Heart left ventricle (tissue), 16 donors: ENCODE data around the gene NAA60. TPM values are rescaled to one million over a fixed set of nuclear protein-coding genes. Genes with fewer than 3 reads are reported as not detected.

ENCODE experiments used
- ATAC-seq, 4 donors: fragments of 200-7000 bp; cut with Tn5 transposase; one replicate each; pipeline ENCODE4 v1.9.1; 2020 to 2022; ENCODE audit warnings: moderate library complexity in 4 of 4, mild to moderate bottlenecking in 3 of 4, moderate number of reproducible peaks in 1 of 4
- DNase-seq, 5 donors: peaks; one replicate each; pipeline ENCODE4 v3.0.0-alpha.2; 2020
- H3K27ac ChIP-seq, 12 donors: fragments of 200-600 bp; sonication (generic) in 4 of 12; one replicate each; pipeline versions ENCODE4 v1.5.0 to v1.8.0; 2016 to 2022; ENCODE audit warnings: mild to moderate bottlenecking in 2 of 12
- H3K27me3 ChIP-seq, 9 donors: fragments of 200-600 bp; sonication (generic) in 2 of 9; one replicate each; pipeline versions ENCODE4 v1.5.1 to v1.8.0; 2016 to 2022; ENCODE audit warnings: mild to moderate bottlenecking in 3 of 9
- H3K36me3 ChIP-seq, 9 donors: fragments of 200-600 bp; sonication (generic) in 2 of 9; one replicate each; pipeline versions ENCODE4 v1.5.0 to v1.8.0; 2018 to 2022; ENCODE audit warnings: mild to moderate bottlenecking in 2 of 9
- H3K4me1 ChIP-seq, 12 donors: fragments of 200-600 bp; sonication (generic) in 4 of 12; one replicate each; pipeline versions ENCODE4 v1.5.0 to v1.8.0; 2016 to 2022; ENCODE audit warnings: mild to moderate bottlenecking in 3 of 12
- H3K4me3 ChIP-seq, 12 donors: fragments of 200-600 bp; sonication (generic) in 4 of 12; one replicate each; pipeline versions ENCODE4 v1.5.0 to v1.8.0; 2017 to 2022; ENCODE audit warnings: mild to moderate bottlenecking in 9 of 12, moderate library complexity in 4 of 12
- H3K9me3 ChIP-seq, 12 donors: fragments of 200-600 bp; sonication (generic) in 4 of 12; one replicate each; pipeline versions ENCODE4 v1.5.0 to v1.8.0; 2016 to 2022; ENCODE audit warnings: mild to moderate bottlenecking in 1 of 12
- CTCF ChIP-seq, 12 donors: fragments of 200-600 bp; sonication (generic) in 4 of 12; IDR thresholded peaks; one replicate each; pipeline versions ENCODE4 v1.5.0 to v1.8.0; 2018 to 2022; ENCODE audit warnings: antibody characterized with exemption in 12 of 12, mild to moderate bottlenecking in 5 of 12
- POLR2A ChIP-seq, 2 donors: fragments of 450-650 bp; IDR thresholded peaks; one replicate each; pipeline ENCODE4 v1.6.1; 2017; ENCODE audit warnings: antibody characterized with exemption in 2 of 2, mild to moderate bottlenecking in 2 of 2, moderate library complexity in 2 of 2
- WGBS, 4 donors: extraction: QIAGEN DNeasy Blood & Tissue Kit in 2 of 4; methylation state at CpG; one replicate each; pipeline versions ENCODE4 v1.1.5 to v1.1.7; 2013 to 2018; 5-methylcytosine and 5-hydroxymethylcytosine counted together
- intact Hi-C, 10 donors: fragments of 100-400 bp; cut with DNase I; formaldehyde crosslinking; loops; one replicate each; pipeline versions ENCODE4 v1.11.1 to v1.14.2; 2022
- polyA plus RNA-seq, 2 donors: library from polyadenylated mRNA; stranded (reverse); fragments of 200-250 nt; gene quantifications; one replicate each; pipeline ENCODE4 v1.2.3, GENCODE V29; 2013
- total RNA-seq, 9 donors: library from RNA; depleted of rRNA in 2 of 9; stranded (reverse); fragments of >200 nt in 2 of 9; fragmentation: NEBNext Ultra II Directional in 3 of 9; extraction: Animal tissue kit (Norgen Biotek cat#: 25700) in 3 of 9; gene quantifications; one replicate each; pipeline versions ENCODE4 v1.1.0 to v1.2.4, GENCODE V29; 2016 to 2023
- donor health status: ischemic (EF 13 %, LVEDD 7.1; RV severe dilation, severe dysfunction).
- donor health status: healthy with polysubstance abuse.
- donor health status: DM: no; HTN: yes; CAD: no.
- donor health status: DM: no; HTN: no; CAD: no.
- donor health status: ischemic (EF 25% LVEDD 6.9; RV normal size, moderate dysfunction).
- donor health status: ischemic (EF 25% LVEDD 5.7; RV mildly dilated, moderate dysfunction).
- donor health status: healthy.
- donor health status: DM: yes; HTN: yes; CAD: no.
- donor health status: ischemic (EF 35%, LVEDD 5.7; RV mildly dilated, moderate dysfunction).
- donor health status: nonischemic (EF 11% LVEDD 7.7; RV severe dilation, severe dysfunction).
- donor health status: DM: yes; HTN: yes; CAD: no.
- donor health status: PGD.
- donor health status: ischemic (EF 29% LVEDD 5.4; RV normal size, mild dysfunction).
- donor health status: nonischemic (EF 23%, LVEDD 6.1; RV moderate dilation, normal function).

NAA60 gene
- total and polyA plus RNA-seq, 11 donors: 30.3 to 61.9 (median 38.6) TPM

- no peaks in the 10 kb centered on the region for H3K9me3 ChIP-seq
- intact Hi-C loops: no loop called here
- H3K27ac ChIP-seq: no peak overlapping the region
- 65 to 79% (median 71%) methylated on average over 8 of the region's 8 CpGs for WGBS, 4 donors
- DNase-seq: peak in 2 of 5 donors; percentile 34 to 58
- peak in 3 of 4 donors; percentile 25 to 58 (median 53) for ATAC-seq
- H3K4me3 ChIP-seq: no peak overlapping the region
- TF ChIP-seq CTCF (IDR thresholded peaks at IDR 0.05) (no peak), POLR2A (IDR thresholded peaks at IDR 0.05) (no peak)
- peaks cover 0 to 33% (median 10%) of the 10 kb centered on the region in 9 donors for H3K36me3 ChIP-seq
- no peaks in the 10 kb centered on the region for H3K27me3 ChIP-seq
- peaks cover 2 to 82% (median 59%) of the 10 kb centered on the region in 12 donors for H3K4me1 ChIP-seq
These were observed 23.7 kb downstream of the NAA60 start for GRCh38 chr16:3467182-3467581.

GRCh38 chr16:3467921-3468320, 24.4 kb downstream of the NAA60 start:
- H3K9me3 ChIP-seq: no peaks in the 10 kb centered on the region
- H3K27ac ChIP-seq: no peak overlapping the region
- intact Hi-C loops: no loop called here
- peaks cover 0 to 40% (median 10%) of the 10 kb centered on the region in 9 donors for H3K36me3 ChIP-seq
- TF ChIP-seq CTCF (IDR thresholded peaks at IDR 0.05): no peak
- no peak for TF ChIP-seq POLR2A (IDR thresholded peaks at IDR 0.05)
- ATAC-seq: no peak
- WGBS, 4 donors: 85 to 88% (median 87%) methylated on average over 4 of the region's 4 CpGs
- H3K4me3 ChIP-seq: no peak overlapping the region
- H3K4me1 ChIP-seq: peaks cover 2 to 77% (median 53%) of the 10 kb centered on the region in 12 donors
- no peaks in the 10 kb centered on the region for H3K27me3 ChIP-seq
- peak in 1 of 5 donors; percentile 4 for DNase-seq

DNA sequence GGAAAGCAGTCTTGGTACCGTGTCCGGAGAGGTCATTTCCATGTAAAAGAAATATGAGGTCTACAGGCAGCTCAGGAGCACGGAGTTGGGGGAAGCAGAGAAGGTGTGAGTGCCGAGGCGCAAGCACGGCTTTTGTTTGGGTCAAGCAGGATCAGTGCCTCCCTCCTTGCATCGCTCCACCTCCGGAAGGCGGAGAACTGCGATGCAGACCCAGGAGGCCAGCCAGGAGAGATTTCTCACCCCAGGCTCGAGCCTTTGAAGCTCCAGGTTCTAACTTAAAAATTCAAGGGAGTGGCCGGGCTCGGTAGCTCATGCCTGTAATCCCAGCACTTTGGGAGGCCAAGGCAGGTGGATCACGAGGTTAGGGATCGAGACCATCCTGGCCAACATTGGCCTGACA, 25.0 kb downstream of the NAA60 start:
- H3K4me1 ChIP-seq: peaks cover 2 to 79% (median 51%) of the 10 kb centered on the region in 12 donors
- DNase-seq (peak in 1 of 5 donors; percentile 12), ATAC-seq (no peak)
- H3K9me3 ChIP-seq: no peaks in the 10 kb centered on the region
- no peaks in the 10 kb centered on the region for H3K27me3 ChIP-seq
- no peak overlapping the region for H3K27ac ChIP-seq
- H3K36me3 ChIP-seq: peaks cover 0 to 41% (median 10%) of the 10 kb centered on the region in 9 donors
- 67 to 76% (median 72%) methylated on average over 15 of the region's 15 CpGs for WGBS, 4 donors
- intact Hi-C loops: no loop called here
- no peak overlapping the region for H3K4me3 ChIP-seq
- TF ChIP-seq CTCF (IDR thresholded peaks at IDR 0.05): no peak
- no peak for TF ChIP-seq POLR2A (IDR thresholded peaks at IDR 0.05)

GRCh38 chr16:3469736-3470135, 26.3 kb downstream of the NAA60 start:
- H3K27me3 ChIP-seq: no peaks in the 10 kb centered on the region
- TF ChIP-seq POLR2A (IDR thresholded peaks at IDR 0.05): no peak
- TF ChIP-seq CTCF (IDR thresholded peaks at IDR 0.05): no peak
- DNase-seq (no peak), ATAC-seq (no peak)
- intact Hi-C loops: no loop called here
- H3K4me1 ChIP-seq: peaks cover 2 to 83% (median 48%) of the 10 kb centered on the region in 12 donors
- H3K9me3 ChIP-seq: no peaks in the 10 kb centered on the region
- H3K36me3 ChIP-seq: peaks cover 0 to 47% (median 10%) of the 10 kb centered on the region in 9 donors
- no peak overlapping the region for H3K27ac ChIP-seq
- no peak overlapping the region for H3K4me3 ChIP-seq
- WGBS, 4 donors: 67 to 90% (median 84%) methylated on average over 3 to 7 of the region's 7 CpGs
